Measurements from ENCODE around the gene GABBR1.

GRCh38 chr6:29674008-29674407 is 41.0 kb upstream of the GABBR1 start:
- TF ChIP-seq EZH2 (IDR thresholded peaks at IDR 0.05; ENCODE audit: low read length) (no peak), CTCF (optimal IDR thresholded peaks at IDR 0.05 in 1 of 3, IDR thresholded peaks at IDR 0.05 in 1 of 3, conservative IDR thresholded peaks at IDR 0.05 in 1 of 3; ENCODE audit: extremely low read depth in 1 of 3, insufficient read depth in 2 of 3, low read length in 3 of 3) (no peak)

Data from keratinocyte (primary cell).